ENCODE measurements around the gene VSTM2L.

VSTM2L gene

GRCh38 chr20:37882961-37883712 is 19.8 kb upstream of the VSTM2L start:
- no peak for TF ChIP-seq REST (IDR thresholded peaks at IDR 0.05; ENCODE audit: insufficient read depth in 1 of 2, low read depth in 2 of 2, low read length in 2 of 2)
- no peak for TF ChIP-seq POLR2AphosphoS5 (IDR thresholded peaks at IDR 0.05; ENCODE audit: low read depth, low read length)
- no peak for TF ChIP-seq TAF1 (IDR thresholded peaks at IDR 0.05; ENCODE audit: borderline replicate concordance, insufficient read depth, low read length)
- no peak for TF ChIP-seq SIN3A (IDR thresholded peaks at IDR 0.05; ENCODE audit: borderline replicate concordance, insufficient read depth, low read length)
- no peak for TF ChIP-seq FOXP2 (optimal IDR thresholded peaks at IDR 0.05; ENCODE audit: borderline replicate concordance, extremely low read depth, extremely low read length, insufficient read depth)

GRCh38 chr20:37885042-37885441 is 17.9 kb upstream of the VSTM2L start:
- TF ChIP-seq POLR2AphosphoS5 (IDR thresholded peaks at IDR 0.05; ENCODE audit: low read depth, low read length) = no peak
- TF ChIP-seq FOXP2 (optimal IDR thresholded peaks at IDR 0.05; ENCODE audit: borderline replicate concordance, extremely low read depth, extremely low read length, insufficient read depth) = no peak
- no peak for TF ChIP-seq REST (IDR thresholded peaks at IDR 0.05; ENCODE audit: insufficient read depth in 1 of 2, low read depth in 2 of 2, low read length in 2 of 2)
- TF ChIP-seq TAF1 (IDR thresholded peaks at IDR 0.05; ENCODE audit: borderline replicate concordance, insufficient read depth, low read length) = no peak
- no peak for TF ChIP-seq SIN3A (IDR thresholded peaks at IDR 0.05; ENCODE audit: borderline replicate concordance, insufficient read depth, low read length)

GRCh38 chr20:37885593-37886503 is 17.1 kb upstream of the VSTM2L start:
- no peak for TF ChIP-seq TAF1 (IDR thresholded peaks at IDR 0.05; ENCODE audit: borderline replicate concordance, insufficient read depth, low read length)

- TF ChIP-seq REST (IDR thresholded peaks at IDR 0.05; ENCODE audit: insufficient read depth in 1 of 2, low read depth in 2 of 2, low read length in 2 of 2) = no peak
- no peak for TF ChIP-seq TAF1 (IDR thresholded peaks at IDR 0.05; ENCODE audit: borderline replicate concordance, insufficient read depth, low read length)
- TF ChIP-seq FOXP2 (optimal IDR thresholded peaks at IDR 0.05; ENCODE audit: borderline replicate concordance, extremely low read depth, extremely low read length, insufficient read depth) = no peak
- no peak for TF ChIP-seq POLR2AphosphoS5 (IDR thresholded peaks at IDR 0.05; ENCODE audit: low read depth, low read length)
- TF ChIP-seq SIN3A (IDR thresholded peaks at IDR 0.05; ENCODE audit: borderline replicate concordance, insufficient read depth, low read length) = no peak
These were observed 16.1 kb upstream of the VSTM2L start for GRCh38 chr20:37886851-37887297.

- TF ChIP-seq REST (IDR thresholded peaks at IDR 0.05; ENCODE audit: insufficient read depth in 1 of 2, low read depth in 2 of 2, low read length in 2 of 2) (no peak), TAF1 (IDR thresholded peaks at IDR 0.05; ENCODE audit: borderline replicate concordance, insufficient read depth, low read length) (no peak), POLR2AphosphoS5 (IDR thresholded peaks at IDR 0.05; ENCODE audit: low read depth, low read length) (no peak), SIN3A (IDR thresholded peaks at IDR 0.05; ENCODE audit: borderline replicate concordance, insufficient read depth, low read length) (no peak), FOXP2 (optimal IDR thresholded peaks at IDR 0.05; ENCODE audit: borderline replicate concordance, extremely low read depth, extremely low read length, insufficient read depth) (no peak)
These were observed 14.3 kb upstream of the VSTM2L start for GRCh38 chr20:37888641-37889040.
